HG02759 (cell line): ENCODE data around the gene SORBS1.

Experiments used
- ATAC-seq: cut with Tn5 transposase; IDR thresholded peaks from one replicate; pipeline ENCODE4 v1.9.1; 2021; ENCODE audit warnings: mild to moderate bottlenecking, moderate library complexity; ENCODE audit not compliant: unreplicated experiment

The SORBS1 gene

GRCh38 chr10:95517536-95518454 lies 43.4 kb downstream of the SORBS1 start:
- no peak for ATAC-seq

GRCh38 chr10:95516774-95517373 lies 44.3 kb downstream of the SORBS1 start:
- no peak for ATAC-seq

GRCh38 chr10:95513941-95514392 lies 47.2 kb downstream of the SORBS1 start:
- no peak for ATAC-seq

- no peak for ATAC-seq
Observed at GRCh38 chr10:95513008-95513589, 48.1 kb downstream of the SORBS1 start.

- no peak for ATAC-seq
Observed at GRCh38 chr10:95511314-95511713, 49.9 kb downstream of the SORBS1 start.

GRCh38 chr10:95509251-95509650 lies 51.9 kb downstream of the SORBS1 start:
- ATAC-seq: no peak

- no peak for ATAC-seq
Observed at GRCh38 chr10:95508730-95509129, 52.4 kb downstream of the SORBS1 start.

- no peak for ATAC-seq
Observed at GRCh38 chr10:95506056-95506737, 55.0 kb downstream of the SORBS1 start.

GRCh38 chr10:95505641-95506040 lies 55.5 kb downstream of the SORBS1 start:
- ATAC-seq: no peak

- ATAC-seq: no peak
Observed at GRCh38 chr10:95505084-95505610, 56.0 kb downstream of the SORBS1 start.

GRCh38 chr10:95504246-95504691 lies 56.9 kb downstream of the SORBS1 start:
- no peak for ATAC-seq

- ATAC-seq: no peak
Observed at GRCh38 chr10:95503526-95503925, 57.6 kb downstream of the SORBS1 start.

GRCh38 chr10:95503001-95503400 lies 58.2 kb downstream of the SORBS1 start:
- ATAC-seq: no peak

- ATAC-seq: no peak
Observed at GRCh38 chr10:95502377-95502776, 58.8 kb downstream of the SORBS1 start.

GRCh38 chr10:95501203-95502094 lies 59.7 kb downstream of the SORBS1 start:
- no peak for ATAC-seq

- no peak for ATAC-seq
Observed at GRCh38 chr10:95500649-95501048, 60.5 kb downstream of the SORBS1 start.

- ATAC-seq: no peak
Observed at GRCh38 chr10:95500097-95500496, 61.1 kb downstream of the SORBS1 start.

- no peak for ATAC-seq
Observed at GRCh38 chr10:95499482-95499989, 61.6 kb downstream of the SORBS1 start.

- ATAC-seq: no peak
Observed at GRCh38 chr10:95496951-95497350, 64.2 kb downstream of the SORBS1 start.
